ENCODE data around the gene TNS3. TPM values are rescaled to one million over a fixed set of nuclear protein-coding genes. Genes with fewer than 3 reads are reported as not detected.

The TNS3 gene
- total and polyA plus RNA-seq, 2 of the 13 experiments (the other 11 are each of a cell fraction or from before 2014, with no cell fraction given), result 52.9 to 55.7 TPM

GRCh38 chr7:47520406-47520805, 61.5 kb downstream of the TNS3 start (continued):
- TF ChIP-seq RELA (CRISPR knock-in tag; IDR thresholded peaks at IDR 0.05) (no peak), FOXP4 (CRISPR knock-in tag; IDR thresholded peaks at IDR 0.05) (peak; percentile 40; the same call in 1 of the 2 replicates), FOXP1 (IDR thresholded peaks at IDR 0.05) (no peak), FOXP1 (CRISPR knock-in tag; IDR thresholded peaks at IDR 0.05) (0 out of 2 replicates have a peak, but pooled peaks have one; percentile 14), TRAFD1 (CRISPR knock-in tag; IDR thresholded peaks at IDR 0.05; ENCODE audit: borderline replicate concordance) (no peak), AGO2 (optimal IDR thresholded peaks at IDR 0.05; ENCODE audit: low read depth, low read length) (no peak), HNF4A (CRISPR knock-in tag; IDR thresholded peaks at IDR 0.05) (peak; percentile 42; the same call in 1 of the 2 replicates), TBL1XR1 (IDR thresholded peaks at IDR 0.05; ENCODE audit: borderline replicate concordance, low read length, partially characterized antibody) (no peak)

- intact Hi-C loops (cut with micrococcal nuclease; ENCODE audit: unreplicated experiment) (no loop called here), in situ Hi-C loops (cut with HindIII; ENCODE audit: extremely low pct_ligation_motif_present, low pct_unique_long_range_greater_than_20kb) (no loop called here)
- 40% methylated on average over 7 of the region's 7 CpGs for WGBS (ENCODE audit: low lambda C conversion rate)
- Histone ChIP-seq H3K4me2 (ENCODE audit: low read depth, low read length) (peak overlapping the region; percentile 22; the same call in 1 of the 2 replicates), H3K27ac (ENCODE audit: extremely low read length, insufficient read depth, low read length) (peak overlapping the region; percentile 51), H3K36me3 (replicated peaks in 1 of 2; ENCODE audit: control insufficient read depth in 1 of 2, insufficient read depth in 2 of 2, low read length in 2 of 2) (peaks cover 14 to 61% of the 10 kb centered on the region in 2 experiments), H3K79me2 (ENCODE audit: insufficient read depth, low read length) (peaks cover 93% of the 10 kb centered on the region), H3K27me3 (ENCODE audit: control insufficient read depth in 1 of 2, insufficient read depth in 2 of 2, low read length in 2 of 2) (no peaks in the 10 kb centered on the region), H3K9me3 (ENCODE audit: low read length) (no peaks in the 10 kb centered on the region), H4K20me1 (ENCODE audit: insufficient read depth, low read length) (peaks cover 59% of the 10 kb centered on the region), H2AFZ (ENCODE audit: low read length) (no peak overlapping the region), H3K4me1 (ENCODE audit: insufficient read depth, low read length) (peaks cover 79% of the 10 kb centered on the region), H3K9ac (ENCODE audit: insufficient read depth, low read depth, low read length) (no peak overlapping the region), H3K4me3 (replicated peaks in 1 of 3; ENCODE audit: insufficient read depth in 1 of 3, low read depth in 2 of 3, low read length in 3 of 3) (no peak overlapping the region)
- BruUV-seq (replicated peaks), result no TSS peak
- ChIA-PET CTCF (ENCODE audit: low intra/inter-chr PET ratio, low total read pairs) (no interaction called here), POLR2A (interaction anchor here (0.8 to 1.7 kb wide), 9 partner anchors 16 to 268 kb away, joined by 3 to 10 read pairs (median 4); no protein-coding TSS in a partner anchor)
- FAIRE-seq (peak; percentile 84), ATAC-seq (peak; percentile 90), DNase-seq (ENCODE audit: low spot score) (peak; percentile 85)
- TF ChIP-seq ZFY (CRISPR knock-in tag; IDR thresholded peaks at IDR 0.05) (peak; percentile 22; the same call in 1 of the 2 replicates), DRAP1 (CRISPR knock-in tag; IDR thresholded peaks at IDR 0.05) (0 out of 2 replicates have a peak, but pooled peaks have one; percentile 20), ZNF556 (CRISPR knock-in tag; IDR thresholded peaks at IDR 0.05; ENCODE audit: borderline replicate concordance) (no peak), ZFX (CRISPR knock-in tag; IDR thresholded peaks at IDR 0.05; ENCODE audit: low read depth) (peak; percentile 61), MIXL1 (CRISPR knock-in tag; IDR thresholded peaks at IDR 0.05) (peak; percentile 65; the same call in 1 of the 2 replicates), PBX3 (CRISPR knock-in tag; IDR thresholded peaks at IDR 0.05; ENCODE audit: borderline replicate concordance) (no peak), RXRB (CRISPR knock-in tag; IDR thresholded peaks at IDR 0.05; ENCODE audit: borderline replicate concordance) (peak; percentile 40; the same call in 1 of the 2 replicates), ZNF329 (CRISPR knock-in tag; IDR thresholded peaks at IDR 0.05; ENCODE audit: low read depth) (no peak), ZNF780A (CRISPR knock-in tag; IDR thresholded peaks at IDR 0.05) (no peak), PRMT3 (CRISPR knock-in tag; IDR thresholded peaks at IDR 0.05; ENCODE audit: borderline replicate concordance, low read depth) (no peak)
Measured at GRCh38 chr7:47518827-47519226, 63.1 kb downstream of the TNS3 start.

Measured in HepG2 (cell line).